Body of pancreas (tissue), 4 donors: ENCODE data around the gene PACSIN2. TPM values are rescaled to one million over a fixed set of nuclear protein-coding genes. Genes with fewer than 3 reads are reported as not detected.

Experiments
- ATAC-seq: fragments of 150-250 bp; one replicate; pipeline ENCODE4 v1.9.1; 2016
- DNase-seq, 4 donors: peaks; one replicate each; pipeline ENCODE4 v3.0.0-alpha.2; 2019
- H3K27ac ChIP-seq, 4 donors: fragments of 200-600 bp; sonication (generic); 1 replicate in 3 of 4; 2 replicates in 1 of 4; pipeline versions ENCODE4 v1.5.1 to v1.6.1; 2016 to 2019; ENCODE audit warnings: mild to moderate bottlenecking in 1 of 4, mixed read lengths in 1 of 4, moderate library complexity in 1 of 4
- H3K27me3 ChIP-seq, 2 donors: fragments of 200-600 bp; sonication (generic); one replicate each; pipeline ENCODE4 v1.6.0; 2016; ENCODE audit warnings: mild to moderate bottlenecking in 1 of 2
- H3K36me3 ChIP-seq, 2 donors: fragments of 200-600 bp; sonication (generic); replicated peaks in 1 of 2; 2 replicates each; pipeline ENCODE4 v1.5.1; 2016; ENCODE audit warnings: low read depth in 2 of 2; ENCODE audit not compliant: insufficient read depth in 1 of 2
- H3K4me1 ChIP-seq: fragments of 200-600 bp; sonication (generic); one replicate; pipeline ENCODE4 v1.6.0; 2016
- H3K4me3 ChIP-seq, 2 donors: fragments of 200-600 bp; sonication (generic); 1 replicate in 1 of 2; 2 replicates in 1 of 2; pipeline ENCODE4 v1.5.1; 2016 to 2019
- H3K9me3 ChIP-seq, 3 donors: fragments of 200-600 bp; sonication (generic); 1 replicate in 2 of 3; 2 replicates in 1 of 3; pipeline ENCODE4 v1.5.1; 2016
- POLR2A ChIP-seq, 3 donors: fragments of 450-650 bp; IDR thresholded peaks; one replicate each; pipeline ENCODE4 v1.6.1; 2016; ENCODE audit warnings: antibody characterized with exemption in 3 of 3, mild to moderate bottlenecking in 2 of 3
- WGBS, 2 donors: methylation state at CpG; one replicate each; pipeline ENCODE4 v1.1.5; 2017; 5-methylcytosine and 5-hydroxymethylcytosine counted together
- intact Hi-C: fragments of 100-400 bp; cut with DNase I; formaldehyde crosslinking; loops from one replicate; pipeline ENCODE4 v1.15.1; 2023
- total RNA-seq, 2 donors: library from RNA; depleted of rRNA; stranded (reverse); fragments of >200 nt; gene quantifications; one replicate each; pipeline ENCODE4 v1.1.0, GENCODE V29; 2016
- TF ChIP-seq, protein P1 (sequence below), 7 experiments: fragments of 450-650 bp in 4 of 7; fragments of 200-600 bp in 3 of 7; sonication (generic) in 3 of 7; IDR thresholded peaks; one replicate each; pipeline ENCODE4 v1.5.1; 2016 to 2019; ENCODE audit warnings: antibody characterized with exemption in 7 of 7

PACSIN2 gene
- total RNA-seq, 2 donors from 2014 or later, result 117 to 118 TPM

DNA sequence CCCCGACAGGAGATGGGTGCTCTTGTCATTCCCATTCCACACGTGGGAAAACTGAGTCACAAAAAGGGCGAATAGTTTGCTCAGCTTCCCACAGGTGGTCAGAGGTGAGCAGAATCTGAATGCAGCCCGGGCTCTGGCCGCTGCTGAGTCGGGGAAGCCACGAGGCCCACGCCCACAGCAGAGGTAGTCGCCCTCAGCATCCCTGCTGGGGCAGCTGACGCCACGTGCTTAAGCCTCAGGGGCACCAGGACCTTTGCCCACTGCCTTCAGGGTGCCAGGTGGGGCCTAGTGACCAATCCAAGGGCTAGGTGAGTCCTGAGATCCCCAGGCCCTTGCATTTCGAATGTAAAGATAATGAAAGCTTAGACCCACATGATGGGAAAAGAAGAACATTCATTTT lies 133.7 kb downstream of the PACSIN2 start:
- Histone ChIP-seq H3K4me3 (peak overlapping the region in 1 of 2 donors; percentile 38), H3K27ac (peak overlapping the region; percentile 92 to 96 (median 94)), H3K27me3 (no peaks in the 10 kb centered on the region), H3K4me1 (peaks cover 99% of the 10 kb centered on the region), H3K36me3 (peaks cover 10 to 11% of the 10 kb centered on the region in 2 donors), H3K9me3 (no peaks in the 10 kb centered on the region)
- TF ChIP-seq, protein P1, sequence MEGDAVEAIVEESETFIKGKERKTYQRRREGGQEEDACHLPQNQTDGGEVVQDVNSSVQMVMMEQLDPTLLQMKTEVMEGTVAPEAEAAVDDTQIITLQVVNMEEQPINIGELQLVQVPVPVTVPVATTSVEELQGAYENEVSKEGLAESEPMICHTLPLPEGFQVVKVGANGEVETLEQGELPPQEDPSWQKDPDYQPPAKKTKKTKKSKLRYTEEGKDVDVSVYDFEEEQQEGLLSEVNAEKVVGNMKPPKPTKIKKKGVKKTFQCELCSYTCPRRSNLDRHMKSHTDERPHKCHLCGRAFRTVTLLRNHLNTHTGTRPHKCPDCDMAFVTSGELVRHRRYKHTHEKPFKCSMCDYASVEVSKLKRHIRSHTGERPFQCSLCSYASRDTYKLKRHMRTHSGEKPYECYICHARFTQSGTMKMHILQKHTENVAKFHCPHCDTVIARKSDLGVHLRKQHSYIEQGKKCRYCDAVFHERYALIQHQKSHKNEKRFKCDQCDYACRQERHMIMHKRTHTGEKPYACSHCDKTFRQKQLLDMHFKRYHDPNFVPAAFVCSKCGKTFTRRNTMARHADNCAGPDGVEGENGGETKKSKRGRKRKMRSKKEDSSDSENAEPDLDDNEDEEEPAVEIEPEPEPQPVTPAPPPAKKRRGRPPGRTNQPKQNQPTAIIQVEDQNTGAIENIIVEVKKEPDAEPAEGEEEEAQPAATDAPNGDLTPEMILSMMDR (IDR thresholded peaks at IDR 0.05), result no peak
- no peak for TF ChIP-seq POLR2A (IDR thresholded peaks at IDR 0.05)
- DNase-seq (peak in 1 of 4 donors; percentile 58), ATAC-seq (no peak)
- 18 to 39% methylated on average over 4 to 12 of the region's 12 CpGs for WGBS, 2 donors
- intact Hi-C loops, result no loop called here

DNA sequence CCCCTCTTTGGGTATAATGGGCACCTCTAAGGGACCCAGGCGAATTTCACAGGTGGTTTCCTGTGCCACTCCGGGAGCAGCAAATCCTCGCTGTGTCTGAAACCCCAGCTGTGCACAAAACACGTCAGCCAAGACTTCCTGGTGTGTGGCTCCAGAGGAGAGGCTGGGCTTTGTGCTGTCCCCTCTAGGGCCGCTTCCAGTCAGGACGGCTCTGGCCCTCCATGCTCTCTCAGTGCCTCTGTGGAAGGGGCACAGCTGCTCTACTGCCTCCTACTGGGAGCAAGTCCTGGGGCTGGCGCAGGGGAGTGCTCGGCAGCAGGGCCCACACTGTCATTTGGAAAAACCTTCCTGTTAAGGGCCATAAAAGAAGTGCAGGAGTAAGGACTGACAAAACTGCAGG lies 134.1 kb downstream of the PACSIN2 start:
- Histone ChIP-seq H3K27ac (peak overlapping the region; percentile 92 to 96 (median 94)), H3K27me3 (no peaks in the 10 kb centered on the region), H3K36me3 (peaks cover 10 to 15% of the 10 kb centered on the region in 2 donors), H3K9me3 (no peaks in the 10 kb centered on the region), H3K4me1 (peaks cover 99% of the 10 kb centered on the region), H3K4me3 (no peak overlapping the region)
- 33% methylated on average over 8 of the region's 8 CpGs; no CpG with 5 or more reads in 1 of the 2 donors for WGBS, 2 donors
- ATAC-seq (peak; percentile 30), DNase-seq (peak; percentile 66 to 74 (median 69))
- TF ChIP-seq, protein P1 (IDR thresholded peaks at IDR 0.05), result peak in 6 of 7 experiments; percentile 9 to 49 (median 36)
- TF ChIP-seq POLR2A (IDR thresholded peaks at IDR 0.05), result peak; percentile 30 to 62 (median 58)
- intact Hi-C loops, result no loop called here

DNA sequence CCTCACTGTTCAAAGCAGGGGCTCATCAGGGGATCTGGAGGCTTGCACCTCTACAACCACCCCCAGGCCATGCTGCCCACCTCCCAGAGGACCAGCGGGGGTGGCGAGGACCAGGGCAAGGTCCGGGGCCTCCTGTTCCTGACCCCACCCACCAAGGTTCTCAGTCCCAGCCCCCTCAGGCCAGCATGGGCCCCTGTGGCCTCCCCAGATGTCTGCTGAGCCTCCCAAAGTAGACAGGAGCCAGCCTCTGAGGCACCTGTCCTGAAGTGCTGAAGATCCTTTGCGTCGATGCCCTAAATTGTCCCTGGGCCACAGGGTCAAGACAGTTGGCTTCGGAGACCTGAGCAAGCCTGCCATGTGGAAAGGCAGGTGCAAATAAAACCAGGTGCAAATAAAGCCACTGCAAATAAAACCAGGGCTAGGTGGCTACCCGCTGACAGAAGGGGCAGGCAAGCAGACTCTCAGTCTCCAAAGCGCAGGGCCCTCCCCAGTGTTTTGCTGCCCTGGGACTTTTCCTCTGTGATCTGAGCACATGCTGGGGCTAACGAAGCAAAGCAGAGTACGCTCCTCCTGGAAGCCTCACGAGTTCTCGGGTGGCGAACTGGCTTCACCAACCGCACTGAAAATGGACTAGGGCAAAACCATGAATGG lies 135.5 kb downstream of the PACSIN2 start:
- peak in 2 of 4 donors; percentile 53 to 55 for DNase-seq
- no peak for ATAC-seq
- H3K4me1 ChIP-seq, result peaks cover 90% of the 10 kb centered on the region
- H3K27ac ChIP-seq, result peak overlapping the region; percentile 92 to 96 (median 94)
- H3K4me3 ChIP-seq, result no peak overlapping the region
- 44 to 48% methylated on average over 4 to 14 of the region's 14 CpGs for WGBS, 2 donors
- peak in 1 of 3 donors; percentile 19 for TF ChIP-seq POLR2A (IDR thresholded peaks at IDR 0.05)
- TF ChIP-seq, protein P1 (IDR thresholded peaks at IDR 0.05), result no peak
- no peaks in the 10 kb centered on the region for H3K27me3 ChIP-seq
- H3K36me3 ChIP-seq, result peaks cover 10 to 16% of the 10 kb centered on the region in 2 donors
- no peaks in the 10 kb centered on the region for H3K9me3 ChIP-seq
- intact Hi-C loops, result no loop called here

DNA sequence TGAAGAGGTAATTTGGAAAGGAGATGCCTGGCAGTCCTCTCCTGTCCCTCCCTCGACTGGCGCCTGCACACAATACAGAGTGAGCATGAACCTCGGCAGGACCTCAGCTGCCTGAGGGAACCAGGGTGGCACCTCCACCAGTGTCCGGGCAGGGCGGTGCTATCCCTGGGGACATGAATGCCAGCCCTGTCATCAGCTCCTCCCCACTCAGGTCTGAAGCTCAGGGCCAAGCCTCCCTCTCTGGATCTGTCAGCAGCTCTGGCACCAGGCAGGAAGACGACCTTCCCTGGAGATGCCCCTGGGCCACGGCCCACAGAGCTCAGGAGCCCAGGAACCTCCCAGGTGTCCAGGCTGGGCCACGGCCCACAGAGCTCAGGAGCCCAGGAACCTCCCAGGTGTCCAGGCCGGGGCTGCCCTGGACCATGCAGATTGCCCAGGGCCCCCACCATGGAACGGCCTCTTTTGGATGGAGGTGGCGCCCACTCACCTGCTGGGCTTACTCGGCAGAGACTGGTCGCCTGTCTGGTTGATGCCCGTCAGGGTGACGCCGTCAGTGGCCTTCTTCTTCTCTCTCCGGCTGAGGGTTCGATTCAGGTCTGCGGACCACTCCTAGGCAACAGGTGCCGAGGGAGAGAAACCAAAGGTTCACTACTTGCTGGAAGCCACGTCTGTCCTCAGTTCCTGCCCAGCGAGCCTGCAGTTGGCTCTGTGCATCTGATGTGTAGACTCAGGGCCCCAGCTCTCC lies 136.2 kb downstream of the PACSIN2 start:
- WGBS, 2 donors, result 56 to 67% methylated on average over 5 to 22 of the region's 22 CpGs
- H3K4me3 ChIP-seq, result no peak overlapping the region
- H3K27me3 ChIP-seq, result no peaks in the 10 kb centered on the region
- ATAC-seq (no peak), DNase-seq (no peak)
- H3K27ac ChIP-seq, result peak overlapping the region; percentile 92 to 96 (median 94)
- H3K36me3 ChIP-seq, result peaks cover 10 to 22% of the 10 kb centered on the region in 2 donors
- intact Hi-C loops, result no loop called here
- TF ChIP-seq, protein P1 (IDR thresholded peaks at IDR 0.05), result no peak
- no peak for TF ChIP-seq POLR2A (IDR thresholded peaks at IDR 0.05)
- H3K4me1 ChIP-seq, result peaks cover 84% of the 10 kb centered on the region
- H3K9me3 ChIP-seq, result no peaks in the 10 kb centered on the region
